ENCODE results near the gene SLC39A6.
"Not testable (repeated sequence)": the region's sequence is repeated elsewhere in the genome, so short reads cannot be mapped to it uniquely, and the experiment has no call there.

Gene SLC39A6, protein sequence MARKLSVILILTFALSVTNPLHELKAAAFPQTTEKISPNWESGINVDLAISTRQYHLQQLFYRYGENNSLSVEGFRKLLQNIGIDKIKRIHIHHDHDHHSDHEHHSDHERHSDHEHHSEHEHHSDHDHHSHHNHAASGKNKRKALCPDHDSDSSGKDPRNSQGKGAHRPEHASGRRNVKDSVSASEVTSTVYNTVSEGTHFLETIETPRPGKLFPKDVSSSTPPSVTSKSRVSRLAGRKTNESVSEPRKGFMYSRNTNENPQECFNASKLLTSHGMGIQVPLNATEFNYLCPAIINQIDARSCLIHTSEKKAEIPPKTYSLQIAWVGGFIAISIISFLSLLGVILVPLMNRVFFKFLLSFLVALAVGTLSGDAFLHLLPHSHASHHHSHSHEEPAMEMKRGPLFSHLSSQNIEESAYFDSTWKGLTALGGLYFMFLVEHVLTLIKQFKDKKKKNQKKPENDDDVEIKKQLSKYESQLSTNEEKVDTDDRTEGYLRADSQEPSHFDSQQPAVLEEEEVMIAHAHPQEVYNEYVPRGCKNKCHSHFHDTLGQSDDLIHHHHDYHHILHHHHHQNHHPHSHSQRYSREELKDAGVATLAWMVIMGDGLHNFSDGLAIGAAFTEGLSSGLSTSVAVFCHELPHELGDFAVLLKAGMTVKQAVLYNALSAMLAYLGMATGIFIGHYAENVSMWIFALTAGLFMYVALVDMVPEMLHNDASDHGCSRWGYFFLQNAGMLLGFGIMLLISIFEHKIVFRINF

DNA sequence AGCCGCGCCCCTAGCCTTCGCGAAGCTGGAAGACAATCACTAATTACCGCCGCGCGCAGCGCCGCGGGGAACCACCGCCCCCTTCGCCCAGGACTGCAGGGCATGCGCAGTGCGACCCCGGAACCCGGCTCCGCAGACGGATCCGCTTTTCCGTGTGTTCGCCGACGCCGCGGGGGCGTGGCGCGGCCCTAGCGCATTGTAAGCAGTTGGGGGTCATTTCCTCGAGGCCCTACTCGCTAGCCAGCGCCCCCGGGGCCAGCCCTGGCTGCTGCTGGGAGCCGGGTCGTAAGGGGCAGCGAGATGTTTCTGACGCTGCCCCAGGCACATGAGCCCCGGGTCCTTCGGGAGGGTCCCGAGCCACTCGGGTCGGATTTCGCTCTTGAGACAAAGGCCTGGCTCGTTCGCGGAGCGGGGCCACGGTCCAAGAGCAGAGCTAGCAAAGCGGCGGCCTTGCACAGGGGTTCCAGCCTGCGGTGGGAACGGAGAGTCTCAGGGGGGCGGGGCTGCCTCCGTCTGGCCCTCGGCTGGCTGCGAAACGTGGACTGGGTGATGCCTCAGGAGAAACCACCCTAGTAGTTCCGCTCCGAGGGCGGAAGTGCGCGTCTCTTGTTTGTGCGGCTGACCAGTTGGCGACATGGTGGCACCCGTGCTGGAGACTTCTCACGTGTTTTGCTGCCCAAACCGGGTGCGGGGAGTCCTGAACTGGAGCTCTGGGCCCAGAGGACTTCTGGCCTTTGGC lies at the start of gene SLC39A6, which contains the start of gene ELP2:
Gene SLC39A6 (minus strand): TSS at position 41 of the 739 bp plus-strand sequence. CDS start 2,333 bp downstream, outside the sequence.
Gene ELP2 (plus strand): TSS at position 600 of the 739 bp plus-strand sequence. CDS start 35 bp downstream, at position 635.
- DNase-seq = peak; percentile 93 to 98

DNA sequence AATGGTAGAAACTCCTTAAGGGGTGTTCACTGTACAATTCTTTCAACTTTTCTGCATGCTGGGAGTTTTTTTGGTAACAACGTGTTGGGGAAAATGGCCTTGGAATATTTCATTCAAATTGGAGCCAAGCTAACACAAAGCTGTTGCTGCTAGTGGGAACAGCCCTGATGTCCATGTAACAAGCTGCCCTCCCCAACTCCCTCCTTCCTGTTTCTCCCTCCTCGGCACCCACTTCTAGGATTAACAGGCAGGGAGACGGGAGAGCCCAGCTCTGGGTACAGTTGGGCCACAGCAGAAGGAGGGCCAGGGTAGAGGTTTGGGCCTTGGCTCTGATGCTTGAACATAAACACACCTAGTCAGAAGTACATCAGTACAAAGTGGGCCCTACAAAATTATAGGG lies 48.8 kb upstream of the SLC39A6 start:
- DNase-seq = no peak

DNA sequence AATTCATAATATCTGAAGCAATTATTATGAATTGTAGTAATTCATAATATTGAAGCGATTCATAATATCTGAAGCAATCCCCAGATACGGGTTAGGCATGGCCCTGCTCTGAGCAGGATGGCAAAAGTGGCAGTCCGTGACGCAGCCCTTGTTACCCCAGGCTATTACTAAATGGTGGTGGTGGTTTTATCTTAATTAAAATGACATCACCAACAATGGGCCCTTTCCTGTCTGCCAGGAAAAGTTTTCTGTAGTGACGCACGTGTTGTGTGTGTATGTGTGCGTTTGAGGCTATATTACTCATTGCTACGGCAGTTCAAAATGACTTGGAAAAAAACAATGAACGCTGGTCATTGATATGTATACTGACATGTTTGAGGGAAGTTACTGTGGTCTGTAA lies 47.6 kb upstream of the SLC39A6 start:
- no peak for DNase-seq

DNA sequence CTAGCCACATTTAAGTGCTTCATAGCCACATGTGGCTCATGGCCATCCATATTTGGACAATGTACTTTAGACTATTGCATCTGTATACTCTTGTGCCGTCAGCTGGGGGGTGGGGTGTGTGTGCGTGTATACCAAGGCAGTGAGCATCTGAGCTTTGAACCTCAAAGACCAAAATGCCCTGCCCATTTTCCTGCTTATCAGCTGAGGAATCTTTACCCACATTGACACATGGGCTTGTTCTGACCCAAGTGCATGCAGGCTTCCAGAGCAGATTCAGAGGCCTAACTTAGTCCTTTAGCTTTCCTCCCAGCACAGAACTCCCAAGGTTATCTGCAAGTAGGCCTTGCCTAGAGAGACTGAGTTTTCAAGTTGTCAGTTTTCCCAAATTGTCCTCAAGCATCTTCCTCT lies 47.0 kb upstream of the SLC39A6 start:
- no peak for DNase-seq

DNA sequence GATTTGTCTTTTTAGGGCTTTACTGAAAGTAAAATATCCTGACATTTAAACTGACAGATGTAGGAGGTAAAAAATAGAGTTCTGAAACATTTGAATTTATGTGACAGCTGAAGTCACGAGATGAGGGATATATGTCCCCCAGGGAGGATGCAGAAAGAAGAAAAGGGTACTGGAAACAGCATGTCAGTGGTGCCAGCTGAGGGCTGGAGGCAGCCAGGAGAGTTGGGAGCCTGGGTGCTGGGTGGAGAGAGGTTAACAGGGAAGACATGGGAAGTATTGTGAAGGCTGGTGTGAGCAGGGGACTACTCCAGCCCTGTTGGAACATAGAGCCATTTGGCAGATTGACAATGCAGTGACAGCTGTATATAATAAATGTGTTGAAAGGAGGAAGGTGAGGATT lies 46.3 kb upstream of the SLC39A6 start:
- no peak for DNase-seq

DNA sequence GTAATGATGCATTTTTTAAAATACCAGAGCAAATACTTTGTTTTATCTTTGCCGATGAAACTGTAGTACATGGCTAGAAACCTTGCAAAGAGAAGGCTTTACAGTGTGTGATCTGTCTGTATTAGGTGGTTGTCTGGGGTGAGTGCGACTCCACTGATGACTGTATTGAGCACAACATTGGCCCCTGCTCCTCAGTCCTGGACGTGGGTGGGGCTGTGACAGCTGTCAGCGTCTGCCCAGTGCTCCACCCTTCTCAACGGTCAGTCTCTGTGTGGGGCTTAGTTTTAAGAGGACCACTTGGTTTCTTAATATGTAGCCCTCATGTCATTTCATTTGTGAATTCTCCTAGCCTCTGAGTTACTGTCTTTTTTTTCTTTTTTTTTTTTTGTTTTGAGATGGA lies 40.8 kb upstream of the SLC39A6 start:
- no peak for DNase-seq

DNA sequence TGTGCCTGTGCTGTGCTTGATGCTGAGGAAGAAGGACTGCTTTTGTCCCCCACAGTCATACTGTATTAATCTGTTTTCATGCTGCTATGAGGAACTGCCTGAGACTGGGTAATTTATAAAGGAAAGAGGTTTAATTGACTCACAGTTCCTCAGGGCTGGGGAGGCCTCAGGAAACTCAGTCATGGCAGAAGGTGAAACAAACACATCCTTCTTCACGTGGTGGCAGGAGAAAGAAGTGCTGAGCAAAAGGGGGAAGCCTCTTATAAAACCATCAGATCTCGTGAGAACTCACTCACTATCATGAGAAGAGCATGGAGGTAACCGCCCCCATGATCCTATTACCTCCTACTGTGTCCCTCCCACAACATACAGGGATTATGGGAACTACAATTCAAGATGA lies 39.2 kb upstream of the SLC39A6 start:
- DNase-seq = not testable (repeated sequence)

DNA sequence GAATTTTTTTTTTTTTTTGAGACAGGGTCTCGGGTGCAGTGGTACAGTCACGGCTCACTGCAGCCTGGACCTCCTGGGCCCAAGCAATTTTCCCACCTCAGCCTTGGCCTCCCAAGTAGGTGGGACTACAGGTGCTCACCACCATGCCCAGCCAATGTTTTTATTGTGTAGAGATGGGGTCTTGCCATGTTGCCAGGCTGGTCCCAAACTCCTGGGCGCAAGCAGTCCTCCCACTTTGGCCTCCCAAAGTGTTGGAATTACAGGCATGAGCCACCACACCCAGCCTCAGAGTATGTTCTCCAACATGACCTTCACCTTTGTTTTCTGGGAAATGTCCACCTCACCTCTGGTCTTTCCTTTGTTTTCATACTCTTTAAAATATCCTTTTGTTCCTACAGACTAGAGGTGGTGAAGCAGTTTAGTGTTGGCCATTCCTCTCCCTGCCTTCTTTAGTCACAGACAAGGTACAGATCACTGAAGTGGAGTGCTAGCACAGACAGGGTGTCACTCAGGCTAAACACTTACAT lies 38.6 kb upstream of the SLC39A6 start:
- DNase-seq = no peak

DNA sequence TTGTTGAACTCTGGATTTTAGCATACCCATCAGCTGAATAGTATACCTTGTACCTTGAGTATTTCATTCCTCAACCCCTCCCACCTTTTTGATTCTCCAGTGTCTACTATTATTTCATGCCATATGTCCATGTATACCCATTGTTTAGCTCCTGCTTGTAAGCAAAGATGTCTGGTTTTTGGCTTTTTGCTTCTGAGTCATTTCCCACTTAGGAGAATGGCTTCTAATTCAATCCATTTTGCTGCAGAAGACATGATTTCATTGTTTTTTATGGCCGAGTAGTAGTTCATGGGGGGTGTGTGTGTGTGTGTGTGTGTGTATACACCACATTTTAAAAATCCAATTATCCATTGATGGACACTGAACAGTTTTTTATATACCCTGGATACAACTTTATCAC lies 33.8 kb upstream of the SLC39A6 start:
- no peak for DNase-seq

DNA sequence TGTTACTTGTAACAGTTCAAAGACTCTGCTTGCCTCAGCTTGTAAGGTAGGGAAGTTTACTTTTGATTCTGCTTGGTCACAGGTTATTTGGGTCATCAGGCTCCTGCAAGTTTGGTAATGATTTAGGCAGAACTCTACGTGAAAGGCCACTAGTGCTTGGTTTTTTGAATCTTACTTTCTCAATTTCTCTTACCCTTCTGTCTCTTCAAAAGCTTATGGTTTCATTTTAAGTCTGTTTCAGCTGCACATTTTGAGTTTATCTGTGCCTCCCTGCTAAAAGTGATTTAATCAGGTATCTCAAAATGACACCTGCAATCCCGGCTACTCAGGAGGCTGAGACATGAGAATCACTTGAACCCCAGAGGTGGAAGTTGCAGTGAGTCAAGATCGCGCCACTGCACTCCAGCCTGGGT lies 31.8 kb upstream of the SLC39A6 start:
- no peak for DNase-seq

DNA sequence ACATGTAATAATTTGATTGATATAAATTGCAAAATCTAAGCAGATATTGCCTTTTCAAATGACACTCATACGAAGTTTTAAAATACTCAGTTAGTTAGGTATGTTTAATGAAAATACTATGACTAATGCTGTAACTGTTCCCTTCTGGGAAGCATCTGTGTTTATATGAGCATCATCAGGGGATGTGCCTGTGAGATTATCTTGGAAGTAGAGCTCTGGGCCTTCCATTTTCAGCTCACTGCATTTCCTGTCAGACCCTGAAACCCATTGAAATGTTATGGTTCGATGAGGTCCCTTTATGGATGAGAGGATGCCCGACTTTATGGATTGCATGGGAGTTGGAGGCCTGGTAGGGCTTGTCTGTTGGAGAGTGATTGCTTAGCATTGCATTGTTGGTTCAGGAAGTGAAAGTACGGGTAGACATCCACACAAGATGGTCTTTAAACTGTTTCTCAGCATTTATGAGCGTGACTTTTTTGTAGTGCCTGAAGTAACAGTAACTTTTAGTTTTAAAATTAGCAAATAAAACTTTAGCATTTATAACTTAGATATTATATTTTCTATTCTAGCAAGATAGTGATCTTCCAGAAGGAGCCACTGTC lies 29.2 kb upstream of the SLC39A6 start:
- no peak for DNase-seq

DNA sequence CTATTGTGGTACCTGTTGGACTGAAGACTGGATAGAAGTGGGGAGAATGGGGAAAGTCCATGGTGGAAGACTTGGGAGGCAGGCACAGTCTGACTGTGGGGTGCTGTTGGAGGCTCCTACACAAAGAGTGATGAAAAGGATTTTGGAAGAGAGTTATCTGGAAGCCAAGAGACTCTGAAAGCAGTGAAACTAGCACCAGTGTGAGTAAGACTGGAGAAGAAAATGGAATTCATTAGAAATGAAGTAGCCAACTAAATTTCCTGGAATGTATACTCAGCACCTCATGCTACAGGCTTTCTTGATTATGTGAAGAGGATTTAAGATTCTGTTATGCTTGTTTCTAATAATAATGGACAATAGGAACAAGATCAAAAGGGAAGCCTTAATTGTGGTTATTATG lies 28.3 kb upstream of the SLC39A6 start:
- no peak for DNase-seq

DNA sequence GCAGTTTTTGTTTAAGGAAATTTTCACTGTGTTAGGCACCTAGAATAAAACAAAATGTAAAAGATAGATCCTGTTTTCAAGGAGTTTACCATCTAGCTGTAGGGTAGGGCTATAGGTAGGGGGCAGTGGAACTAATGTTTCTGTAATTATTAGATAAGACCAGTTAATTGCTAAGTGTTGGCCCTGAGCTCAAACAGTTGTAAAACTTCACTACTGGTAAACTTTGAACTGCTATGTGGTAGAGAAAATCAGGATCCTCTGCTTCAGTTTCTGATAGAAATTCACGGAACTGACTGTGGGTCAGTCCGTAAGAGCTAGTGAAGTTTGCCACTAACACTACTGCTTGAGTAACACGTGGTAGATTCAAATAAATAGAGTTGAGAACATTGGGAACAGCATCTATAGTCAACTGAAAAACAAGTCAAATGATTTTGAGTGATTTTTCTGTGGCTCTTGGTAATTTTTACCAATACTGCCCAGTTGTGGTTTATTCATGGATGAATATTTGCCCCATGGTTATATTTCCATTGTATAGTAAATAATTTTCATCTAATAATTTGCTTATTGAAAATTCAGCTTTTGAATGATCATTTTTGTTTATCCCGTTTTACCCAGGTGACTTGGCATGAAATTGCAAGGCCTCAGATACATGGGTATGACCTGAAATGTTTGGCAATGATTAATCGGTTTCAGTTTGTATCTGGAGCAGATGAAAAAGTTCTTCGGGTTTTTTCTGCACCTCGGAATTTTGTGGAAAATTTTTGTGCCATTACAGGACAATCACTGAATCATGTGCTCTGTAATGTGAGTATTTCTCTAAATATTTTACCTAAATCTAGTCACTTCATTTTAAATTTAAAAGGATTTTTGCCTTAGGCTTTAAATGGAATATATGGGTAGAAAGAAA lies 27.0 kb upstream of the SLC39A6 start:
- DNase-seq = no peak

DNA sequence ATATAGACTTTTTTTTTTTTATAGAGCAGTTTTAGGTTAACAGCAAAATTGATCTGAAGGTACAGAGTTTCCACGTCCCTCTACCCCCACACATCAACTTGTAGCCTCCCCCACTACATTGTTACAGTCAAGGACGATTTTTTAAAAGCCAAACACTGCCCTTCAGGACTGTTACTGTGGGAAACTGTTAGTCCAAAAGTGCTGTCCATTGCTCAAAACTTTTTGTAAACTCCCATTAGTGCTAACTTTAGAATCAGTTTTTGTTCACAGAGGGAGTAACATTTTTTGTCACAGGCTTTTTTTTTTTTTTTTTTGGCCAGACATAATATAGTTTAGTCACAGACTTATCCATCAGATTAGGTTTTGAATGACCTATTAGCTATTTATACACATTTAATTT lies 24.6 kb upstream of the SLC39A6 start:
- DNase-seq = no peak

DNA sequence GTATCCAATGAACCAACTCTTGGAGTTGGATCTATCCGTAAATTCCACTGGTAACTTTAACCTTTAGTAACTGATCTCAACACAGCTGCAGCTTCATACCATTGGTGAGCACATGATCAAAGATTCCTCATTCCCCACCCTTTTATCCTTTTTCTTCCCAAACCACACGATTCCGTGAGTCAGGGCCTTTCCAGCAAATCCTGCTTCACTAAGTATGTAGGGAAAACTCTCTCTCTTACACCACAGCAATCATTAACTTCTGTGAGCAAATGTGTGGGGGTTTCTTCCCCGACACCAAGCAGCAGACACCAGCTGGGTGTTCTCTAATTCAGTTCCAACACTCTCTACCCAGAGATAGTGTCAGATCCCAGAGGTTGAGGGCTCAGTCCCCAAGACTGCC lies 24.1 kb upstream of the SLC39A6 start:
- DNase-seq = no peak

DNA sequence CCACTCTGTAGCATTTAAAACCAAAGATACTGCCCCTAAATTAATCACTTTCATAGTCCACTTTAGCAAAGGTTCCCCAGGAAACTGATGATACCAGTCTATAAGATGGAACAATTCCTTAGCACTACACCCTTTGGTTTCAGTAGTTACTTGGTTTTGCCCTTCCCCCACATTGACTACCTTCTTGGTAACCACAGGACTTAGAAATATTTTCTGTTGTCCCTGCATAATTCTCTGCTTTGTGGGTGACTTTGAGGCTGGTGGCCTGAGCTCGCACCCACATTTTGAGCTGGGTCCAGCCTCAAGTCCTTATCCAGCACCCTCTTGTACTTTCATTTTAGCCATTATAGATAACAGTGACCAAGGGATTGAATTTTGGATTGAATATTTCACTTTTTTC lies 23.6 kb upstream of the SLC39A6 start:
- no peak for DNase-seq

DNA sequence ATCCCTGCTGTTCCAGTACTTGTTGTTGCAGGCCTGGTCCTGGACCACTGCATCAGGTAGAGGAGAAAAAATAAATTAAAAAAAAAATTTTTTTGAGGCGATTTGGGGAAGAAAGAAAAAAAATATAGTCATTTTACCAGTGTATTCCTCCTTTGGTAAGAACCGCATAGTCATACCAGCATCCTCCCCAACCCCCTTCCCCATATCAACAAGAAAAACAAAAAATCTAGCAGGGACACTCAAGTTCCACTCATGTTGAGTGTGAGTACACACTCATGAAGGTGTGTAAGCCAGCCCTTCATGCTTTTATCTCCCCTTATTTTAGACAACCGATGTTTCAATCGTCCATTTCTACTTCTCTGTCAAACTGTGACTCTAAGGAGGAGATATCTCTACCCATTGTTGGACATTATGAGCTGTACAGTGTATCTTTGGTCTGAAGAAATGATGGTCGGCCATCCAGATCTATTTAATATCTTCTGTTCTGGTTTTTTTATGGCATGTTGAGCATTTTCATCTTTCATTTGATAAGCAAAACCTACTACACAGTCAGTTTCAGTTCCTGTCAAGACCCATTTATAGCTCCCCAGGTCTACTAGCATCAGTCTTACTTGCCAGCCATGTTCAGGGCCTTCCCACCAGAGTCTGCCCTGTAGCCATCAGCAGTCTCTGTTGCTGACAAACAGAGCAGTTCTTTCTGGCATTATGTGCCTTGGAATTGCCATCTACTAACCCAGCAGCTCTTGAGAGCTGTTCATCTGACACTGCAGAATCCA lies 20.6 kb upstream of the SLC39A6 start:
- no peak for DNase-seq

DNA sequence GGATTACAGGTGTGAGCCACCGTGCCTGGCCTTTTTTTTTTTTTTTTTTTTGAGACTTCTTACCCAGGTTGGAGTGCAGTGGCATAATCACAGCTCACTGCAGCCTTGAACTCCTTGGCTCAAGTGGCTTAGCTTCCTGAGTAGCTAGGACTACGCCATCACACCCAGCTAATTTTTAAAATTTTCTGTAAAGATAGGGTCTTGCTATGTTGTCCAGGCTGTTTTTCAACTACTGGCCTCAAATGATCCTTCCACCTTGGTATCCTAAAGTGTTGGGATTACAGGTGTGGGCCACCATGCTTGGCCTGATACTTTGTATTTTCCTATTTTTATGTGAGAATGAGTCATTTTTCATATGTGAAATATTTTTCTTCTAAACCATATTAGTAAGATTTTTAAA lies 14.3 kb upstream of the SLC39A6 start:
- no peak for DNase-seq

DNA sequence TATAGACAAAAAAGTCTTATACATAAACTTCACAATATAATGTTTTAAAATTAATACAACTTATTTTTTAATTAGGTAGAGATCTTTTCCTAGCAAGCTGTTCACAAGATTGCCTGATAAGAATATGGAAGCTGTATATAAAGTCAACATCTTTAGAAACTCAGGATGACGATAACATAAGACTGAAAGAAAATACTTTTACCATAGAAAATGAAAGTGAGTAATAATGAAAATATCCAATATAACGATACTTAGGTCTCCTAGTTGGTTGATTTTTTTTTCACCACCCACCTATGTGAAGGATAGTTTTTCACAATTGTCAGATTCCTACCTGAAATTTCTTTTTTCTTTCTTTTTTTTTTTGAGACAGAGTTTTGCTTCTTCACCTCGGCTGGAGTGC lies 13.6 kb upstream of the SLC39A6 start:
- no peak for DNase-seq

DNA sequence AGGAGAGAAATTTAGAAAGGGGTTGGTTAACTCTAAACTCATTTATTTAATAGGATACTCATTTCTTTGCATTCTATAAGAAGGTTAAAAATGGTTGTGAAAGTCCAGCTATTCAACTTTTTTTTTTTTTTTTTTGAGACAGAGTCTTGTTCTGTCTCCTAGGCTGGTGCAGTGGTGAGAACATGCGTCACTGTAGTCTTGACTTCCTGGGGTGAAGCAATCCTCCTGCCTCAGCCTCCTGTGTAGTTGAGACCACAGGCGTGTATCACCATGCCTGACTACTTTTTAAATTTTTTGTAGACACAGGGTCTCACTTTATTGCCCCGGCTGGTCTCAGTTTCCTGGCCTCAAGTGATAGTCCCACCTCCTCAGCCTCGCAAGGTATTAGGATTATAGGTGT lies 12.4 kb upstream of the SLC39A6 start:
- no peak for DNase-seq

DNA sequence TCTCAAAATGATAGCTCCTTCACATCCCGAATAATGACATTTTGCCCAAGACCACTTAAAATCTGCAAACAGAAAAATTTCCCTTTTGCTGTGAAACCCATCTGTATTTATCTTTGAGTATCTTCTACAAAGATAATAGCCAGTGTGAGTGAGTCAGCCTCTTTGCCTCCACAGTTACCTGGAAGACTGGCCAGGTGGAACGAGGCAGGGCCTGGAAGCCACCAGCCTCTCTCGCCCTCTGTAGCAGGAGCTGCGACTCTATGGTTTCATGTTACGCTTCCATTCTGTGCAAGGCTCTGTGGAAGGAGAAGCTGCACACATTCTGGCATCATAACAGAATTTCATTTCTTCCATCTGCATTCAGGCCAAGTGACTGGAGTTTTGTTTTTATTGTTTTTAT lies 10.1 kb upstream of the SLC39A6 start:
- DNase-seq = no peak
